T47D (cell line): ENCODE measurements around the gene ZNF444.
"Not testable (repeated sequence)": the region's sequence is repeated elsewhere in the genome, so short reads cannot be mapped to it uniquely, and the experiment has no call there.

Source experiments
- DNase-seq, 2 experiments: peaks; one replicate each; pipeline versions ENCODE4 v3.0.0 to v3.0.0-alpha.2; 2011 to 2012; ENCODE audit warnings: low read depth in 1 of 2, low spot score in 1 of 2
- JUND ChIP-seq: IDR thresholded peaks from 2 replicates; pipeline ENCODE4 v1.6.1; 2012; ENCODE audit warnings: low read depth
- in situ Hi-C: cut with HindIII; loops from 2 replicates; pipeline ENCODE4 v1.10.0; 2016; ENCODE audit warnings: low sequenced_read_pairs, low pct_unique_long_range_greater_than_20kb

ZNF444 gene

DNA sequence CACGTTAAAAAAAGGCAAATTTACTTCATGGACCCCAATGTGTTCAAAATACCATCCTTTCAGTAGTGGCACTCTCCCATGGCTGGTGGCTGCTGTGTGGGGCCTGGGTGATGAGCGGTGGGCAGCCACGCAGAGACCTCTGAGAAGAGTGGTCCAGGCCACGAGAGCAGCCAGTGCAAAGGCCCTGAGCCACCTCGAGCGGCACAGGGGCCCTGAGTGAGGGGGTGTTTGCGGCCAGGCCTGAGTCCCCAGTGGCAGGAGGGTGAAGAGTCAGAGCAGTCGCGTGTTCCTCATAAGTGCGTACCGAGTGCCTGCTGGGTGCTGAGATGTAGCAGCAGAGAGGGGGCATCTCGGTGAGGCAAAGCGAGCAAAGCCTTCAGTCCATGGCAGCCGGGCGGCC lies 7.0 kb downstream of the ZNF444 start:
- DNase-seq = no peak
- in situ Hi-C loops = no loop called here
- TF ChIP-seq JUND = no peak

DNA sequence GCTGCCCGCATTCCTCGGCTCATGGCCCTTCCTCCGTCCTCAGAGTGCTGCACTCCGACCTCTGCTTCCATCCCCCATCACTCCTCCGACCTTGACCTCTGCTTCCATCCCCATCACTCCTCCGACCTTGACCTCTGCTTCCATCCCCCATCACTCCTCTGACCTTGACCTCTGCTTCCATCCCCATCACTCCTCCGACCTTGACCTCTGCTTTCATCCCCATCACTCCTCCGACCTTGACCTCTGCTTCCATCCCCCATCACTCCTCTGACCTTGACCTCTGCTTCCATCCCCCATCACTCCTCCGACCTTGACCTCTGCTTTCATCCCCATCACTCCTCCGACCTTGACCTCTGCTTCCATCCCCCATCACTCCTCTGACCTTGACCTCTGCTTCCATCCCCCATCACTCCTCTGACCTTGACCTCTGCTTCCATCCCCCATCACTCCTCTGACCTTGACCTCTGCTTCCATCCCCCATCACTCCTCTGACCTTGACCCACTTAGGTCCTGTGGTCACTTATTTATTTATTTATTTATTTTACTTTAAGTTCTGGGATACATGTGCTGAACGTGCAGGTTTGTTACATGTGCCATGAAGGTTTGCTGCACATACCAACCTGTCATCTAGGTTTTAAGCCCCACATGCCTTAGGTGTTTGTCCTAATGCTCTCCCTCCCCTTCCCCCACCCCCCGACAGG lies 8.0 kb downstream of the ZNF444 start:
- in situ Hi-C loops = not testable (repeated sequence)

DNA sequence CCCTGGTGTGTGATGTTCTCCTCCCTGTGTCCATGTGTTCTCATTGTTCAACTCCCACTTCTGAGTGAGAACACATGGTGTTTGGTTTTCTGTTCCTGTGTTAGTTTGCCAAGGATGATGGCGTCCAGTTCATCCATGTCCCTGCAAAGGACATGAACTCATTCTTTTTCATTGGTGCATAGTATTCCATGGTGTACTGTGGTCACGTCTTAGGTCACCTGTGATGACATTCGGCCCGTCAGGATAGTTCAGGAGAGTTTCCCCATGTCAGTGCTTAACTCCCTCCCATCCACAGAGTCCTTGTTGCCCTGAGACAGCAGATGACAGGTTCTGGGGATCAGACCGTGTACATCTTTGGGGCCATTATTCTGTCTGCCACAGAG lies 8.6 kb downstream of the ZNF444 start:
- no peak for DNase-seq
- TF ChIP-seq JUND = no peak
- in situ Hi-C loops = no loop called here

More for the DNA sequence above, 8.0 kb downstream of the ZNF444 start:
- DNase-seq = not testable (repeated sequence)

DNA sequence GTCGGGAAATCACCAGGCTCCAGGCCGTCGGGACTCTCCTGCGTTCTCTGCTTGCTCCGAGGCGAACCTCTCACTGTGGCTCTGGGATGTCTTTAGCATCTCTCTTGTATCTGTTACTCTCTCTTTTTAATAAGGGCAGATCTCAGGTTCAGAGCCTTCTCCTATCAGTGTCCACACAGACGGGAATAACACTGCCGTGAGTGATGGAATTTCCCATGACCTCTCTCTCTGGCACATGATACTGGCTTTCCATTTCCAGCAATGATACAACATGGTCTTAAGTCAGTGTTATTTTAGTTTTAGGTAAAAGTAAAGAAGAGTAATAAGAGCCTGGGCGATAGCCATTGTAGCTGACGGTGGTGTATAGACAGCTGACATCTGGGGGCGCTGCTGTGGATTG lies 9.3 kb downstream of the ZNF444 start:
- DNase-seq = no peak
- in situ Hi-C loops = no loop called here
- TF ChIP-seq JUND = no peak

DNA sequence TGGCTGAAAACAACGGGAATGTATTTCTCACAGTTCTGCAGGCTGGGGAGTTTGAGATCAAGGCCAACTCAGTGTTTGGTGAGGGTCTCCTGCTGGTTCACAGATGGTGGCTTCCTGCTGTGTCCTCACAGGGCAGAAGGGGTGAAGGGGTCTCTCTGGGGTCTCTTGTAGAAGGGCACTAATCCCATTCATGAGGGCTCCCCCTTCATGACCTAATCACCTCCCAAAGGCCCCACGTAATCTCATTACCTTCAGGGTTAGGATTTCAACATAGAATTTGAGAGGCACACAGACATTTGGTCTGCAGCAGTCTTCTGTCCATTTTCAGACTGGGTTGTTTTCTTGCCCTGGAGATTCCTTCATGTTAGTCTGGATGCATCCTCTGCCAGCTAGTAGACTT lies 11.6 kb downstream of the ZNF444 start:
- DNase-seq = no peak
- TF ChIP-seq JUND = no peak
- in situ Hi-C loops = no loop called here

DNA sequence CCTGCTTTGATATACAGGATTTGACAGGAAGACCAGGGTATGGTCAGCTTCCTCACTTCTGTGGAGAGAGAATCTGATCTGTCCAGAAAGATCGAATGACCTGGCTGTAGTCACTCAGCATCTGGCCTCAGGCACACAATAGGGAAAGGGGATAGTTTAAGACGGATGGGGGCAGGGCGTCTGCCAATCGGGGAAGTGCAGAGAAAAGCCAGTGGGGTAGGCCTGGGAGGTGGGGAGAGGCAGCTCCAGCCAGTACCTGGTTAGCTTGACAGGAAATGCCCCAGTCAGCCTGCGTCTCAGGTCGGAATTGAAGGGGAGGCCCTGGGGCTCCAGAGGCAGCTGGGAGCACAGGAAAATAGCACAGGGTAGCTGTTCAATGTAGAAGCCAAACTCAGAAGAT lies 12.4 kb downstream of the ZNF444 start:
- in situ Hi-C loops = no loop called here
- DNase-seq = no peak
- no peak for TF ChIP-seq JUND

DNA sequence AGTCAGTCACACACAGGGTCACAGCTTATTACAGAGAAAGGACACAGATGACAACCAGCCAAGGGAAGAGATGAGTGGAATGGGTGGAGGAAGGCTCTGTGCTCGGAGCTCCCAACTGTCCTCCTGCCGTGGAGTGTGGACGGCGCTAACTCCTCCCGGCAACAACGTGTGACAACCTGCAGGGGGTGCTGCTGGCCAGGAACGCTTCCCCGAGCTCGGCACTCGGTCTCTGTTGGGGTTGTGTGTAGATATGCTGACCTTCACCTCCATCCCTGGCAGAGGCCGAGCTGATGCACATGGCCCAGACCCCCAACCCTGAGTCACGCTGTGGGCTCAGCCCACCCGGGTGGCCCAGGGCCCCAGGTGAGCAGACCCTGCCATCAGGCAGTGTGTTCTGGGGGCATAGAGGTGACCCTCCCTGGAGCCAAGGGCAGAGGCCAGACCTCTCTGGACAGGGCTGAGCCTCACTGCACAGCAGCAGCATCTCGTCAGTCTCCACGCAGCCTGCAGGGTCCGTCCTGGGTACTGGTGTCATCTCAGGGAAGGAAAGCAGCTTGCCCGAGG lies 14.1 kb downstream of the ZNF444 start:
- no peak for TF ChIP-seq JUND
- DNase-seq = no peak
- in situ Hi-C loops = no loop called here

DNA sequence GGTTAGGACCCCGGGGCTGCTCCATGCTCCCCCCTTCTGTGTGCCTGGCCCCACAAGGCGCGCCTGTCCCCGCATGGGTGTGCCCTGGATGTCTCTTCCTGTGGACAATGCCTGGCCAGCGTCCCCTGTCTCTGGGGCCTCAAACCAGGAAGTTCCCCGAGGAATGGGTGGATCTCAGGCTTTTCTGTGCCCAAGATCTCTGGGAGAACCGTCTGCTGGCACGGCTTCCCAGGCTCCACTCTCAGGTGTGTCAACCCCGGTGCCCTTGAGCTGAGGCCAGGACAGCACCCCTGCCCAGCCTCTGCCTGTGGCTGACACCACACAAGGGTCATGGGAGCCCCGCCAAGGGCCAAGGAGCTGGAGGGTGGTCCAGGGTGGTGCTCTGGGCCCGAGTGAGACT lies 15.7 kb downstream of the ZNF444 start:
- in situ Hi-C loops = no loop called here
- DNase-seq = no peak
- no peak for TF ChIP-seq JUND

DNA sequence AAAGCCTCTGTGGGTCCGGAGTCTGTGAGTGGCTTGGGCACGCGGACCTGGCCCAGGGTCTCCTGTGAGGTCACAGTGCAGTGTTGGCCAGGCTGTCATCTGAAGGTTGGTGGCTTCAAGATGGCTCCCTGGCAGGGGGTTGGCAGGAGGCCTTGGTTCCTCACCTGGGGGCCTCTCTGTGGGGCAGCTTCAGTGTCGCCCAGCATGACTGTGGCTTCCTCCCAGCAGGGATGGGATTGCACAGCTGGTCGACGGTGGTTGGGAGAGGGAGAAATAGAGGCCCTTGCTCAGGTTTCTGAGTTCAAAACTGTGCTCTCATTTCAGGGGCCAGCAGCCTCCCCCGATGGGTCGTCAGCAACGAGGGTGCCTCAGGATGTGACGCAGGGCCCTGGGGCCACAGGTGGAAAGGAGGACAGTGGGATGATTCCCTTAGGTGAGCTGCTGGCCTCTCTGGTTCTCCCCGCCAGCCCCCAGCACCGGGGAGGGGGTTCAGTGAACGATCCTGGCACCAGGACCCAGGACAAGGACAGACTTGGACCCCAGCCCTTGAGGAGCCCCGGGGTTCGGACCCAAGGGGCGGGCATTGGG lies 17.2 kb downstream of the ZNF444 start:
- in situ Hi-C loops = no loop called here
- no peak for TF ChIP-seq JUND
- no peak for DNase-seq

DNA sequence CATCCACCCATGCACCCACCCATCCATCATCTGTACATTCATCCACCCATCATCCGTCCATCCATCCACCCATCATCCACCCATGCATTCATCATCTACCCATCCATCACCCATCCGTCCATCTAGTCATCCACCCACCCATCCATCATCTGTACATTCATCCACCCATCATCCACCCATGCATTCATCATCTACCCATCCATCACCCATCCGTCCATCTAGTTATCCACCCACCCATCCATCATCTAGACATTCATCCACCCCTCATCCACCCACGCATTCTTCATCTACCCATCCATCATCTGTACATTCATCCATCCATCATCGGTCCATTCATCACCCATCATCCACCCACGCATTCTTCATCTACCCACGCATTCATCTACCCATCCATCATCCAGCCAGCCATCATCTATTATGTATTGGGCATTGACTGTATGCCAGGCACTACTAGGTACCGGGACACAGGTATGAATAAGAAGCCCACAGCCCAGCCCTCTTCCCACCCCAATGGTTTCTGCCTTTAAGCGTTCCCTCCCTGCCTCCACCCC lies 18.0 kb downstream of the ZNF444 start:
- in situ Hi-C loops = no loop called here
- DNase-seq = no peak
- TF ChIP-seq JUND = no peak

DNA sequence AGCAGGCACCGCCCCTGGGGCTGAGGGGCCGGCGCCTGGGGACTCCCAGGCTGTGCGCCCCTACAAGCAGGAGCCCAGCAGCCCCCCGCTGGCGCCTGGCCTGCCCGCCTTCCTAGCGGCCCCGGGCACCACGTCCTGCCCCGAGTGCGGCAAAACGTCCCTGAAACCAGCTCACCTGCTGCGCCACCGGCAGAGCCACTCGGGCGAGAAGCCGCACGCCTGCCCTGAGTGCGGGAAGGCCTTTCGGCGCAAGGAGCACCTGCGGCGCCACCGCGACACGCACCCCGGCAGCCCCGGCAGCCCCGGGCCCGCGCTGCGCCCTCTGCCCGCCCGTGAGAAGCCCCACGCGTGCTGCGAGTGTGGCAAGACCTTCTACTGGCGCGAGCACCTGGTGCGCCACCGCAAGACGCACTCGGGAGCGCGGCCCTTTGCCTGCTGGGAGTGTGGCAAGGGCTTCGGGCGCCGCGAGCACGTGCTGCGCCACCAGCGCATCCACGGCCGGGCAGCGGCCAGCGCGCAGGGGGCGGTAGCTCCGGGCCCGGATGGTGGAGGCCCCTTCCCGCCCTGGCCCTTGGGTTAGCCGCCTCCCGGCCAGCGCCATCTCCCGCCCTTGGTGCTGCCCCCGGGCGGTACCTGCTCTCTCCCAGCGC lies 18.7 kb downstream of the ZNF444 start:
- in situ Hi-C loops = no loop called here
- TF ChIP-seq JUND = no peak
- DNase-seq = no peak

DNA sequence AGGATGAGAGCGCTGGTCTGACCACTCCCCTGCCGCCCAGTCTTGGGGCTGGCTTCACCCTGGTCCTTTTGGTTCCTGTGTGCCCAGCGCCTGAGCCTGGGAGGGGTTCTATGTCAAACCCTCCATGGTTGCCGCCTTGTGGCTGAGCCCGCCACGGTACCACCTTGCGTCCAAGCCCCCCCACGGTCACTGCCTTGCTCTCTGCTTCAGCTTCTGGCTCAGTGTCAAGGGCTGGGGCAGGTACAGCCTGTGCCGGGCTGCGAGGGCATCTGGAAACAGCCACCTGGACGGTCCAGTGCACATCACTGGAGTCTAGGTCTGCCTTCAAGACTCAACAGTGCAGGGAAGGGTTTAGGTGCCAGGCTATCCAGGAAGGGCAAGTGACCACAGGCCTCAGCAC lies 20.4 kb downstream of the ZNF444 start:
- DNase-seq = no peak
- in situ Hi-C loops = no loop called here
- TF ChIP-seq JUND = no peak

DNA sequence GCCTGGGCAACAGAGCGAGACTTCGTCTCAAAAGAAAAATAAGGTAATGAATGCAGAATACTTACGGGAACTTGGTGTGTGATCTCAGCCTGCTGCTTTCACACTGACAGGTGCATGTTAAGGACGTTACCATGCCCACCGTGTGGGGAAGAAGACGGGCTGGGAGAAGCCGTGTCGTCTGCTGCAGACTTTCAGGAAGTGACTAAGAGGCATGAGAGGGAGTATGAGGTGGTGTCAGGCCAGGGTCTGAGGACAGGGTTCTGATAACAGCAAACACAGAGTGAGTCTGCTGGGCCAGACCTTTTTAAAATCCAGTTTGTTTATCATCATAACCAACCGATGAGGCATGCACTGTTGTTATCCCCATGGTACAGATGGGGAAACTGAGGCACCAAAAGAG lies 21.2 kb downstream of the ZNF444 start:
- no peak for DNase-seq
- TF ChIP-seq JUND = no peak
- in situ Hi-C loops = no loop called here
